ENCODE measurements around the gene HHIPL2. TPM values are rescaled to one million over a fixed set of nuclear protein-coding genes. Genes with fewer than 3 reads are reported as not detected.

HHIPL2 gene
- total RNA-seq, 4 donors from 2014 or later, result 0.63 to 0.83 TPM; not detected in 2

- DNase-seq (ENCODE audit: extremely low spot score), result no peak
- WGBS, result 94% methylated on average over 3 of the region's 3 CpGs
- Histone ChIP-seq H3K27me3 (no peaks in the 10 kb centered on the region), H3K27ac (replicated peaks in 1 of 4) (no peak overlapping the region), H3K4me1 (no peaks in the 10 kb centered on the region), H3K9me3 (no peaks in the 10 kb centered on the region), H3K4me3 (no peak overlapping the region), H3K36me3 (peaks cover 0 to 57% (median 22%) of the 10 kb centered on the region in 4 donors)
- intact Hi-C loops (cut with DNase I), result no loop called here
- TF ChIP-seq POLR2A (IDR thresholded peaks at IDR 0.05; ENCODE audit: low read depth) (no peak), CTCF (IDR thresholded peaks at IDR 0.05) (no peak)
Observed at GRCh38 chr1:222579316-222579715, 31.4 kb upstream of the HHIPL2 start.

- intact Hi-C loops (cut with DNase I), result no loop called here
Observed at GRCh38 chr1:222570837-222571236, 22.9 kb upstream of the HHIPL2 start.

DNA sequence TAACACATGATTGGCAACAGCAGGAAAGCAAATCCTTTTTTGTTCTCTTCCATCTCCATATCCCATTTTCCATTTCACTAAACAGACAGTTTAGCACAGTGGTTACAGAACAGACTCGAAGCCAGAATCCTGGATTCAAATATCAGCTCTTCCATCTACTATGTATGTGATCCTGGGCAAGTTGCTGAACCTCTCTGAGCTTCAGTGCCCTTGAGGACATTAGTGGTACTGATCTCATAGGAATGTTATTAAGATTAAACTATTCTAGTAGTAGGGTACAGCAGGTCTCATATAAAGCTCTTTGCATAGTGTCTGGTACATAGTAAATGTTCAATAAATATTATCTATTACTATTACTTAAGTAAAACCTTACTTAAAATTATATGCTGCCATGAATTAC is 13.8 kb upstream of the HHIPL2 start:
- H3K27me3 ChIP-seq, result no peaks in the 10 kb centered on the region
- no peak overlapping the region for H3K27ac ChIP-seq (replicated peaks in 1 of 4)
- H3K36me3 ChIP-seq, result peaks cover 12 to 72% (median 49%) of the 10 kb centered on the region in 4 donors
- intact Hi-C loops (cut with DNase I), result no loop called here
- no peak for TF ChIP-seq POLR2AphosphoS5 (IDR thresholded peaks at IDR 0.05)
- no peak for TF ChIP-seq EP300 (IDR thresholded peaks at IDR 0.05)
- no peak for TF ChIP-seq CTCF (IDR thresholded peaks at IDR 0.05)
- no peak for TF ChIP-seq POLR2A (IDR thresholded peaks at IDR 0.05; ENCODE audit: low read depth)
- no peak for DNase-seq (ENCODE audit: extremely low spot score)
- no peaks in the 10 kb centered on the region for H3K9me3 ChIP-seq
- no peak overlapping the region for H3K4me3 ChIP-seq
- H3K4me1 ChIP-seq, result no peaks in the 10 kb centered on the region
- WGBS, result 95% methylated on average over 1 of the region's 1 CpG

More at GRCh38 chr1:222570837-222571236, 22.9 kb upstream of the HHIPL2 start:
- Histone ChIP-seq H3K9me3 (no peaks in the 10 kb centered on the region), H3K27ac (replicated peaks in 1 of 4) (no peak overlapping the region), H3K27me3 (no peaks in the 10 kb centered on the region), H3K4me1 (no peaks in the 10 kb centered on the region), H3K36me3 (peaks cover 4 to 52% (median 36%) of the 10 kb centered on the region in 4 donors), H3K4me3 (no peak overlapping the region)
- no peak for DNase-seq (ENCODE audit: extremely low spot score)
- TF ChIP-seq POLR2AphosphoS5 (IDR thresholded peaks at IDR 0.05) (no peak), POLR2A (IDR thresholded peaks at IDR 0.05; ENCODE audit: low read depth) (no peak), CTCF (IDR thresholded peaks at IDR 0.05) (no peak), EP300 (IDR thresholded peaks at IDR 0.05) (no peak)
- 90% methylated on average over 1 of the region's 1 CpG for WGBS

DNA sequence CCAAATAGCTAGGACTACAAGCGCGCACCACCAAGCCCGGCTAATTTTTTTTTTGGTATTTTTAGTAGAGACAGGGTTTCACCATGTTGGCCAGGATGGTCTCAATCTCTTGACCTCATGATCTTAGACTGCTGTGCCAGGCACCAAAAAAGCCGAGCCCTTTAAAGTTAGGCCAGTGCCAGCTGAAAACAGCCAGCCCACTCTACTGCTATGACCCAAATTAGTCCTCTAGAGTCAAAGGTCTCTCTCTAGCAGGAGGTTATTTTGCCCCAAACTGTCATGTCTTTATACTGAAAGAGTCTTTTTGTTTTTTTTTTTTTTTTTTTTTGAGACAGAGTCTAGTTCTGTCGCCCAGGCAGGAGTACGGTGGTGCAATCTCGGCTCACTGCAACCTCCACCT is 9.7 kb upstream of the HHIPL2 start:
- intact Hi-C loops (cut with DNase I), result no loop called here
- TF ChIP-seq CTCF (IDR thresholded peaks at IDR 0.05), result no peak
- TF ChIP-seq POLR2A (IDR thresholded peaks at IDR 0.05; ENCODE audit: low read depth), result no peak
- TF ChIP-seq POLR2AphosphoS5 (IDR thresholded peaks at IDR 0.05), result no peak
- TF ChIP-seq EP300 (IDR thresholded peaks at IDR 0.05), result no peak
- Histone ChIP-seq H3K4me3 (no peak overlapping the region), H3K36me3 (peaks cover 12 to 62% (median 45%) of the 10 kb centered on the region in 4 donors), H3K9me3 (no peaks in the 10 kb centered on the region), H3K4me1 (no peaks in the 10 kb centered on the region), H3K27me3 (no peaks in the 10 kb centered on the region), H3K27ac (replicated peaks in 1 of 4) (no peak overlapping the region)
- 84% methylated on average over 7 of the region's 7 CpGs for WGBS
- no peak for DNase-seq (ENCODE audit: extremely low spot score)

DNA sequence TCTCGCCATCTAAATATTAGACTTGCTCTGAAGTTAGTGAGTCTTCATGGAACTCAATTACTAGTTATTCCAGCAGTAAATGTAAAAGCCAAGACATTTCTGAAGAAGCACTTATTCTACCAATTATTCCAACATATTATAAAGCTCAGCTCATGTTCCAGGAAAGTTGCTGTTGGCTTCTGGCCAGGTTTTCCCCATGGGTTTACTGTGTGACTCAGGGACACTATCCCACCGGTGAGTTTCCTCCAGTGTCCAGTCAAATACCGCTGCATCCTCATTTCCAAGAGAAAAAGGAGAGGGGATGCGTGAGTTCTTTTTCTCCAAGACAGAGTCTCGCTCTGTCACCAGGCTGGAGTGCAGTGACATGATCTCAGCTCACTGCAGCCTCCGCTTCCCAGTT is 9.2 kb upstream of the HHIPL2 start:
- intact Hi-C loops (cut with DNase I), result no loop called here
- no peak for DNase-seq (ENCODE audit: extremely low spot score)
- Histone ChIP-seq H3K9me3 (no peaks in the 10 kb centered on the region), H3K36me3 (peaks cover 12 to 58% (median 43%) of the 10 kb centered on the region in 4 donors), H3K27ac (replicated peaks in 1 of 4) (no peak overlapping the region), H3K27me3 (no peaks in the 10 kb centered on the region), H3K4me1 (no peaks in the 10 kb centered on the region), H3K4me3 (no peak overlapping the region)
- 71% methylated on average over 6 of the region's 6 CpGs for WGBS
- TF ChIP-seq CTCF (IDR thresholded peaks at IDR 0.05), result no peak
- TF ChIP-seq POLR2AphosphoS5 (IDR thresholded peaks at IDR 0.05), result no peak
- TF ChIP-seq POLR2A (IDR thresholded peaks at IDR 0.05; ENCODE audit: low read depth), result no peak
- no peak for TF ChIP-seq EP300 (IDR thresholded peaks at IDR 0.05)

All from esophagus muscularis mucosa (tissue), 4 donors.